K562 (cell line): ENCODE data around the gene CENPP. TPM values are rescaled to one million over a fixed set of nuclear protein-coding genes. Genes with fewer than 3 reads are reported as not detected.

ENCODE experiments used
- ATAC-seq: fragments of 200-7000 bp; cut with Tn5 transposase; 3 replicates; pipeline ENCODE4 v1.9.1; 2020; ENCODE audit warnings: moderate library complexity
- BruUV-seq: library from RNA; stranded (reverse); fragments of 400-500 nt; replicated peaks from 2 replicates; lab custom pipeline; 2021; lab: Mats Ljungman, UMichigan
- CTCF ChIA-PET: fragments of 300-600 bp; formaldehyde crosslinking; extraction: SDS; loops from one replicate; lab custom pipeline; 2021; ENCODE audit warnings: low intra/inter-chr PET ratio; lab: Yijun Ruan, JAX
- POLR2A ChIA-PET: fragments of 300-600, 350-650 bp; sonication (Branson Sonifier 250); formaldehyde crosslinking; extraction: SDS; loops from one replicate; lab custom pipeline; 2021; ENCODE audit warnings: antibody characterized with exemption, inconsistent platforms; lab: Yijun Ruan, JAX
- DNase-seq, 4 experiments: peaks; one replicate each; pipeline versions ENCODE4 v3.0.0 to v3.0.0-alpha.2; 2011 to 2018; ENCODE audit warnings: low spot score in 3 of 4, mixed read lengths in 3 of 4; ENCODE audit errors: extremely low read depth in 1 of 4
- FAIRE-seq: peaks from 2 replicates; lab custom pipeline; 2011; peaks lifted over from hg19 to GRCh38; lab: Jason Lieb, UNC
- H2AFZ ChIP-seq: 2 replicates; pipeline ENCODE4 v1.6.0; 2011; ENCODE audit warnings: low read depth, low read length, control low read depth, inconsistent platforms
- H3K27ac ChIP-seq: fragments of 200-600 bp; 3 replicates; pipeline ENCODE4 v1.8.0; 2011; ENCODE audit warnings: low read depth, mild to moderate bottlenecking, control low read depth, inconsistent platforms, low read length, moderate library complexity, mixed read lengths; ENCODE audit errors: extremely low read depth
- H3K27me3 ChIP-seq, 2 experiments: fragments of 300-600 bp in 1 of 2; 2 replicates in 1 of 2; 3 replicates in 1 of 2; pipeline versions ENCODE4 v1.6.0 to v1.8.0; 2011; ENCODE audit warnings: inconsistent platforms in 2 of 2, low read length in 2 of 2, mild to moderate bottlenecking in 1 of 2, mixed read lengths in 1 of 2, moderate library complexity in 1 of 2; ENCODE audit not compliant: control insufficient read depth in 2 of 2, insufficient read depth in 2 of 2
- H3K36me3 ChIP-seq: fragments of 300-600 bp; 3 replicates; pipeline ENCODE4 v1.8.0; 2011; ENCODE audit warnings: mild to moderate bottlenecking, low read length, inconsistent platforms; ENCODE audit not compliant: control insufficient read depth, insufficient read depth
- H3K4me1 ChIP-seq, 2 experiments: fragments of 200-600 bp in 1 of 2; replicated peaks in 1 of 2; 2 replicates in 1 of 2; 3 replicates in 1 of 2; pipeline versions ENCODE4 v1.5.1 to v1.8.0; 2011; ENCODE audit warnings: inconsistent platforms in 2 of 2, low read length in 2 of 2, mild to moderate bottlenecking in 1 of 2, mixed read lengths in 1 of 2, moderate library complexity in 1 of 2; ENCODE audit not compliant: control insufficient read depth in 2 of 2, insufficient read depth in 2 of 2
- H3K4me2 ChIP-seq: 2 replicates; pipeline ENCODE4 v1.6.1; 2011; ENCODE audit warnings: low read length, control low read depth, inconsistent platforms, mixed read lengths; ENCODE audit not compliant: insufficient read depth
- H3K4me3 ChIP-seq: fragments of 200-600 bp; sonication (generic), shearing (Covaris generic); 2 replicates; pipeline ENCODE4 v1.5.1; 2016; ENCODE audit warnings: control low read depth, inconsistent platforms
- H3K79me2 ChIP-seq: fragments of 200-600 bp; 3 replicates; pipeline ENCODE4 v1.8.0; 2011; ENCODE audit warnings: low read length, inconsistent platforms; ENCODE audit not compliant: control insufficient read depth, insufficient read depth
- H3K9ac ChIP-seq, 2 experiments: 2 replicates each; pipeline versions ENCODE4 v1.6.0 to v1.6.1; 2011; ENCODE audit warnings: low read depth in 2 of 2, low read length in 2 of 2, control low read depth in 1 of 2, inconsistent platforms in 1 of 2, mild to moderate bottlenecking in 1 of 2, mixed read lengths in 1 of 2; ENCODE audit not compliant: insufficient read depth in 1 of 2
- H3K9me1 ChIP-seq: one replicate; pipeline ENCODE4 v1.6.0; 2011; ENCODE audit warnings: inconsistent platforms, mild to moderate bottlenecking, low read length, moderate library complexity; ENCODE audit not compliant: control insufficient read depth, insufficient read depth
- H3K9me3 ChIP-seq: replicated peaks from 2 replicates; pipeline ENCODE4 v1.5.1; 2011; ENCODE audit warnings: low read depth, low read length, inconsistent platforms; ENCODE audit not compliant: control insufficient read depth, insufficient read depth
- H4K20me1 ChIP-seq: replicated peaks from 2 replicates; pipeline ENCODE4 v1.6.1; 2011; ENCODE audit warnings: low read length, inconsistent platforms, mixed read lengths; ENCODE audit not compliant: control insufficient read depth, insufficient read depth
- GTF2A2 ChIP-seq: IDR thresholded peaks from 2 replicates; pipeline ENCODE4 v1.6.1; 2016; ENCODE audit warnings: mild to moderate bottlenecking, missing genetic modification characterization, missing compliant biosample characterization
- MTA1 ChIP-seq: fragments of 450-650 bp; IDR thresholded peaks from 2 replicates; pipeline ENCODE4 v1.6.1; 2017; ENCODE audit warnings: borderline replicate concordance
- NR3C1 ChIP-seq: sonication (generic); formaldehyde crosslinking; IDR thresholded peaks from 2 replicates; pipeline ENCODE4 v1.8.1; 2022; ENCODE audit warnings: missing genetic modification reagents
- UBTF ChIP-seq, 2 experiments: IDR thresholded peaks; 2 replicates each; pipeline ENCODE4 v1.6.1; 2012; ENCODE audit warnings: improper control_type of control experiment in 2 of 2, low read depth in 2 of 2, low read length in 2 of 2, borderline replicate concordance in 1 of 2
- XRCC5 ChIP-seq: fragments of 200-400 bp; formaldehyde crosslinking; IDR thresholded peaks from 2 replicates; pipeline ENCODE4 v1.6.1; 2017; ENCODE audit warnings: low read depth, mild to moderate bottlenecking, low read length
- ZBTB49 ChIP-seq: sonication (generic); formaldehyde crosslinking; IDR thresholded peaks from 2 replicates; pipeline ENCODE4 v1.8.0; 2022; ENCODE audit warnings: missing genetic modification reagents, mild to moderate bottlenecking, borderline replicate concordance
- ZNF175 ChIP-seq: fragments of 200-800 bp; sonication (Bioruptor generic); IDR thresholded peaks from 2 replicates; pipeline ENCODE4 v1.6.1; 2016; ENCODE audit warnings: low read depth, mild to moderate bottlenecking, missing genetic modification characterization, missing compliant biosample characterization
- ZNF830 ChIP-seq: fragments of 250-450 bp; sonication (Bioruptor Pico); IDR thresholded peaks from 2 replicates; pipeline ENCODE4 v1.5.0; 2021; ENCODE audit warnings: mild to moderate bottlenecking
- WGBS: fragments of 100-300 bp; shearing (Covaris generic); methylation state at CpG from one replicate; pipeline ENCODE4 v1.1.6; 2016; ENCODE audit warnings: low coverage, mixed read lengths; ENCODE audit not compliant: insufficient coverage; ENCODE audit errors: missing lambda C conversion rate; 5-methylcytosine and 5-hydroxymethylcytosine counted together
- in situ Hi-C: fragments of 300-500 bp; cut with MboI; formaldehyde crosslinking; loops from 4 replicates; pipeline ENCODE4 v1.15.0; 2018; ENCODE audit warnings: inconsistent platforms, mixed read lengths
- intact Hi-C: fragments of 100-400 bp; cut with micrococcal nuclease; formaldehyde crosslinking; loops from 2 replicates; pipeline ENCODE4 v1.14.2; 2022
- polyA plus RNA-seq, 8 experiments: library from polyadenylated mRNA; depleted of rRNA in 4 of 8; stranded (reverse) in 5 of 8; unstranded in 3 of 8; fragments of >200 nt; fragmentation: Nextera tagmentation in 2 of 8; fragmentation: Illumina TruSeq in 1 of 8; extraction: Ambion mirVana in 2 of 8; extraction: Trizol in 1 of 8; gene quantifications; 2 replicates each; pipeline versions ENCODE4 v1.2.1 to v1.2.3, GENCODE V29; 2011 to 2014; ENCODE audit warnings: inconsistent platforms in 1 of 8, missing spikeins in 1 of 8
- total RNA-seq, 7 experiments: library from RNA; depleted of rRNA in 6 of 7; stranded (reverse); fragments of >200 nt in 6 of 7; fragmentation: Illumina TruSeq in 2 of 7; extraction: Trizol in 2 of 7; gene quantifications; 2 replicates each; pipeline versions ENCODE4 v1.2.1 to v1.2.3, GENCODE V29; 2011 to 2021; ENCODE audit warnings: low replicate concordance in 1 of 7

Gene CENPP
- total and polyA plus RNA-seq, 9 of the 15 experiments (the other 6 are each of a cell fraction or from before 2014, with no cell fraction given) = 8.0 to 28.5 (median 17.9) TPM

DNA sequence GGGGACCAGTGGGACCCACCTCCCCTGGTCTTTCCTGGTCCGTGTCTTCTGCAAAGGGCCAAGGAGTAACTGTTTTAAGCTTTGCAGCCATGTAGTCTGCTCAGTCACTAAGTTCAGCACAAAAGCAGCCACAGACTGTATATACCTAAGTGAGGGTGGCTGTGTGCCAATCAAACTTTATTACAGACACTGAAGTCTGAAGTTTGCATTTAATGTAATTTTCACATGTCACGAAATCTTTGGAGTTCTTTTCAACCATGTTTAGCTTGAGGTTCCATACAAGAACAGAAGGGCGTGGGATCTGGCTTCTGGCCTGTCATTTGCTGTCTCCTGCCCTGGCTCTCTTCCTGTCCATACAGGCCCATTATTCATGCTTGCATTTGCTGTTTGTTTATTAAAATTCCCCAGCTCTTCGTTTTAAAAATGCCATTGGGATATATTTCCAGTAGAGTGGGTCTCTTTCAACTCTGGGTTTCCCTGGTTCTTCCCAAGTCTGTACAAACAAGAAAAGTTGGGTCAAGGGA, 274.2 kb downstream of the CENPP start:
- no TSS peak for BruUV-seq
- Histone ChIP-seq H3K4me2 (no peak overlapping the region), H3K36me3 (no peaks in the 10 kb centered on the region), H3K4me1 (no peaks in the 10 kb centered on the region), H3K27ac (no peak overlapping the region), H2AFZ (no peak overlapping the region), H3K9ac (no peak overlapping the region), H3K27me3 (no peaks in the 10 kb centered on the region), H3K9me1 (no peaks in the 10 kb centered on the region), H3K79me2 (no peaks in the 10 kb centered on the region), H4K20me1 (no peaks in the 10 kb centered on the region), H3K9me3 (no peaks in the 10 kb centered on the region; the same call in 1 of the 2 replicates), H3K4me3 (no peak overlapping the region)
- ChIA-PET POLR2A (interaction anchor here (0.6 kb wide), 1 partner anchor 70 kb away, joined by 4 read pairs; no protein-coding TSS in a partner anchor), CTCF (no interaction called here)
- ATAC-seq = no peak
- TF ChIP-seq ZBTB49 (CRISPR knock-in tag) (no peak), ZNF830 (CRISPR knock-in tag) (no peak), XRCC5 (no peak), NR3C1 (CRISPR knock-in tag) (no peak), MTA1 (no peak), GTF2A2 (tag) (no peak), UBTF (IDR thresholded peaks at IDR 0.05; ENCODE audit: borderline replicate concordance in 1 of 2, low read depth in 2 of 2, low read length in 2 of 2) (no peak), ZNF175 (no peak)
- FAIRE-seq = no peak
- in situ Hi-C loops = no loop called here
- no peak for DNase-seq
- 40% methylated on average over 4 of the region's 4 CpGs for WGBS
- intact Hi-C loops = no loop called here
